Dermis blood vessel endothelial cell (primary cell): ENCODE results near the gene TAS2R41. TPM values are rescaled to one million over a fixed set of nuclear protein-coding genes. Genes with fewer than 3 reads are reported as not detected.

Experiments used
- DNase-seq: peaks from one replicate; pipeline ENCODE4 v3.0.0; 2010
- total RNA-seq: library from RNA; depleted of rRNA; stranded (reverse); fragments of >200 nt; gene quantifications from 2 replicates; pipeline ENCODE4 v1.2.3, GENCODE V29; 2014

TAS2R41 gene
- not detected in 2 replicates for total RNA-seq

- DNase-seq, result no peak
Measured at GRCh38 chr7:143477501-143478150, at the start of gene TAS2R41. Gene TAS2R41, plus strand, starts transcription at chr7:143477873. Its CDS starts 0 bp downstream, at chr7:143477873.

GRCh38 chr7:143429770-143430698 lies 47.6 kb upstream of the TAS2R41 start:
- peak; percentile 41 for DNase-seq

- no peak for DNase-seq
Measured at GRCh38 chr7:143431109-143431508, 46.6 kb upstream of the TAS2R41 start.

GRCh38 chr7:143433759-143434158 lies 43.9 kb upstream of the TAS2R41 start:
- DNase-seq, result no peak

DNA sequence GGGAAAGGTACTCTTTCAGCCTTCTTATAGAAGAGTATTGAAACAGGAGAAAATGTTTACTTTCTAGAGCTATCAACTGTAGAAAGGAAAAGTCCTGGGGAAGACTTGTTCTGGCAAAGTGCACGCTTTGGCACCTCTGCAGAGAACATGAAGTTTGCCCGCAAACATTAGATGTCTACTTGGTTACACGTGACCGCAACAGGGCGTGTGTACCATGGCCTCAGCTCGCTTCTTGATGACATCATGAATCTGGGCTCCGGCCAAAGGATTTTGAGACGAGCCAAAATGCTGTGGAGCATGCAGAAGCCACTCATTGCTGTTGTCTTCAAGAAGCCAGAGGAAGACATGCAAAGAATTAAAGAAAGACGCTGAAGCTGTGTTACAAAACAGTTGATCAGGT lies 43.0 kb upstream of the TAS2R41 start:
- DNase-seq, result no peak

DNA sequence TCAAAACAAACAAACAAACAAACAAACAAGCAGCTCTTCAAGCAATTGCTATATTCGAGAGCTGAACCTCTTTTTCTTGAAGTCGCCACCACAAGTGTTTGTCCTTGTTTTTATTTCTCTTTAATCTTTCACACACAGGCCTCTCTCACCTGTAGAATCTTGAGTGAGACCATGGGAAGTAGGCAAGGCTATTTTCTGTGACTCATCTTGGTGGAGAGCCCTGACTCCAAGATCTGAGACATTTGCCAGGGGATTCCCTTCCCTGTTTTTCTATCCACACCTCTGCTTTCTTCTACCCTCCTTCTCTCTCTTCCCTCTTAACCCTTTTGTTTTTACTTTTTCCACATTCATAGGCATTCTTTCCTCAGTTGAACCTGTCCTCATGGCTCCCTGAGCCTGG lies 42.4 kb upstream of the TAS2R41 start:
- no peak for DNase-seq

- no peak for DNase-seq
Measured at GRCh38 chr7:143436325-143436946, 41.2 kb upstream of the TAS2R41 start.

GRCh38 chr7:143437578-143437977 lies 40.1 kb upstream of the TAS2R41 start:
- DNase-seq, result peak; percentile 30

- DNase-seq, result no peak
Measured at GRCh38 chr7:143439866-143440265, 37.8 kb upstream of the TAS2R41 start.

DNA sequence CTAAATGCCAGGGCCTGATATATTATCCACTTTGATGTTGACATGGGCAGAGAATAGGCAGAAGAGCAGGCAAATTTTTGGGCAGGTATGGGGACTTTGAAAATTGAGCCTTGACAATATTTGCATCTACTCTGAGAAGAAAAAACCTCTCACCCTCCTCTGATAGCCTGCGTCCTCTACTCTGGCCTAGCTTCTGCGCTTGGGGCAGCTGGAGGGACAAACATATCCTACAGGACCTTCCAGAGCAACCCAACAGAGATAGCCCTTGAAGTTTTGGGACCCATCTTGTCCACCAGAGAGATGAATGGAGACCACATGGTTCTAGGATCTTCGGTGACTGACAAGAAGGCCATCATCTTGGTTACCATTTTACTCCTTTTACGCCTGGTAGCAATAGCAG lies 34.5 kb upstream of the TAS2R41 start, which contains the start of gene TAS2R60:
TSS of gene TAS2R60 (plus strand) at position 301 of the 400 bp plus-strand sequence. CDS start at position 301, 0 bp downstream.
- no peak for DNase-seq

GRCh38 chr7:143444063-143444782 lies 33.5 kb upstream of the TAS2R41 start:
- DNase-seq, result no peak

GRCh38 chr7:143444785-143445184 lies 32.9 kb upstream of the TAS2R41 start:
- no peak for DNase-seq

GRCh38 chr7:143447466-143447865 lies 30.2 kb upstream of the TAS2R41 start:
- no peak for DNase-seq

DNA sequence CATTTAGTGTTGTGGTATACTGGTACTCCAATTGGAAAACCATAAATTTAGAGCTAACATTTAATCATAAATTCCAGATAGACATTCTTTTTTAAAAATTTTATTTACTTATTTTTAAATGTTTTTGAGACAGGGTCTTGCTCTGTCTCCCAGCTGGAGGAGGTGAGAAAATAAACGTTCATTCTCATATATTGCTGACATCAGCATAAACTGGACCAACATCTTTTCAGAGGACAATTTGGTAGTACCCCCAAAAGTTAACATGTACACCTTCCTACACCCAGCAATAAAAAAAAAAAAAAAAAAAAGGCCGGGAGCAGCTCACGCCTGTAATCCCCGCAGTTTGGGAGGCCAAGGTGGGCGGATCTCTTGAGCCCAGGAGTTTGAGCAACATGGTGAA lies 29.2 kb upstream of the TAS2R41 start:
- DNase-seq, result no peak

GRCh38 chr7:143449793-143450192 lies 27.9 kb upstream of the TAS2R41 start:
- no peak for DNase-seq

GRCh38 chr7:143451122-143451521 lies 26.6 kb upstream of the TAS2R41 start:
- no peak for DNase-seq

DNA sequence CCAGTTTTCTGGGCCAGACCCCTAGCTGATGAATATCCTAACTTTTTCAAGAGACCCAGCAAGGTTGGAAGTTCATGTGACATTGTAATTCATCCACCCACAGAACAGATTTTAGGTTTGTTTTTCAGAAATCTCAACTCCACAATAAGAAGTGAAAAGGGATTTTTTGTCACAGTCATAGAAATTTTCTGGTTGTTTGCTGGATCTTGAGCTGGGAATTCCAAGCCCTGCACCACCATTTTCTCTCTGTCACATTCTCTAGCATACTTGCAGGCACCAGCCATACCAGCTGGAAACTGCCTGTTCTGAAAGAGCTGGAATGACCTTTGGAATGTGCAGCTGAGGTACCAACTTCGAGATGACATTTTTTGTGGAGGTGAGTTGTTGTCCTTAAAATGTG lies 25.9 kb upstream of the TAS2R41 start:
- DNase-seq, result no peak

DNA sequence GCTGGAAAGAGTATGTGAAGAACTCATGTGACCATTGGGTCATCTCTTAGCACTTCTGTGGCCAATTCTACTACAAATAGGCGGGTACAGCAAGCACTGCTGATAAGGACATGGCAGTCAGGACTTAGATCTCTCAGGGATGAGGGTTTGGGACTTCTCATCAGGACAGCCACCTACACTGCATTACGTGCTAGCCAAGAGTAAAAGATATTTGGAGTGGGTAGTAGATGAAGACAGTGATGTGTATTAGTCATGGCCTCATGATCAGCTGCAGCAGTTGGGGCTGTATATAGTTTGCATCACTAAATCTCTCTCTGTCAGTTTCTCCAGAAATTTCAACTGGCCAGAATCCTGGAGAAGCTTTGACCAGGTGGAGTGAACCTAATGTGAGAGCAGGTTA lies 25.2 kb upstream of the TAS2R41 start:
- no peak for DNase-seq

- no peak for DNase-seq
Measured at GRCh38 chr7:143454091-143454680, 23.5 kb upstream of the TAS2R41 start.

DNA sequence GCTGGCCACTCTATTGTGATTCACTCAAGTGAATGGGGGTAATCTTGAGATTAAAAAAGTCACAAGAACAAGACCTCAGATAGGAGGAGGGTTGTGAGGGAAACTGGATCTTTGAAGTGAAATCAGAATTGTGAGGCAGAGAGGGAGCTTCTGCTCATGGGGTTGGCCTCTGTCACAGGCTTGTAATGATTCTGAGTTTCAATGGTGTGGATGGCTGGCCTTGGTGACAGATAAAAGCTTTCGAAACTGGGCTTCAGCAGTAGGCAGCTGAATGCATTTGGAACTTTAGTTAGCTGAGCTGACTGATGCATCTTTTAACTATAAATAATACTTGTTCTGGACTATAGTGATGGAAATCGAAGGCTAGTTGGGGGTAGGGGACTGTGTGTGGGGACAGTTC lies 22.2 kb upstream of the TAS2R41 start:
- no peak for DNase-seq

DNA sequence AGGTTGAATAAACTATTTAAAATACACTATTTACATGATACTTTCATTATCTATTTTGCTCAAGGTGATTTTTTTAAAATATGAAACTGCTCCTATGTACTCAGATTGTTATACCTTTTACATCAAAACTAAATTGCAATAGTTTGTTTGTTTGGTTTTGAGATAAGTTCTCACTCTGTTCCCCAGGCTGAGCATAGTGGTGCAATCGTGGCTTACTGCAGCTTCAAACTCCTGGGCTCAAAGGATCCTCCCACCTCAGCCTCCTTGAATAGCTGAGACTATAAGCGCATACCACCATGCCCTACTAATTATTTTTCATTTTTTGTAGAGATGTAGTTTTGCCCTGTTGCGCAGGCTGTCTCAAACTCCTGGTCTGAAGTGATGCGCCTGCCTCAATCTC lies 21.7 kb upstream of the TAS2R41 start:
- DNase-seq, result no peak
